Measurements from ENCODE around the gene RFT1.

- no peak for TF ChIP-seq CTCF (IDR thresholded peaks at IDR 0.05)
- TF ChIP-seq POLR2A (IDR thresholded peaks at IDR 0.05; ENCODE audit: low read depth): no peak
Observed at GRCh38 chr3:53168175-53168923, 38.1 kb upstream of the RFT1 start.

Data from esophagus muscularis mucosa (tissue), 3 donors.